ENCODE measurements around the gene ITPA.

GRCh38 chr20:3193806-3194616, 15.3 kb upstream of the ITPA start:
- no peak for TF ChIP-seq TARDBP (IDR thresholded peaks at IDR 0.05; ENCODE audit: borderline replicate concordance)
- no peak for TF ChIP-seq POLR2AphosphoS5 (IDR thresholded peaks at IDR 0.05; ENCODE audit: low read length)
- TF ChIP-seq YY1 (IDR thresholded peaks at IDR 0.05; ENCODE audit: low read depth, low read length): no peak
- TF ChIP-seq CTCF (IDR thresholded peaks at IDR 0.05 in 2 of 3, conservative IDR thresholded peaks at IDR 0.05 in 1 of 3; ENCODE audit: control insufficient read depth in 2 of 3, extremely low read depth in 1 of 3, insufficient read depth in 1 of 3, low read depth in 3 of 3, low read length in 3 of 3): no peak
- TF ChIP-seq EZH2 (IDR thresholded peaks at IDR 0.05; ENCODE audit: borderline replicate concordance, control insufficient read depth, low read depth, low read length): no peak
- TF ChIP-seq ZNF687 (IDR thresholded peaks at IDR 0.05): no peak
- TF ChIP-seq CHD2 (IDR thresholded peaks at IDR 0.05; ENCODE audit: borderline replicate concordance, low read depth, low read length): no peak
- no peak for TF ChIP-seq SIN3A (IDR thresholded peaks at IDR 0.05; ENCODE audit: low read depth, low read length)
